ENCODE results near the gene ARHGEF12.

- no peak for TF ChIP-seq EZH2phosphoT487 (IDR thresholded peaks at IDR 0.05; ENCODE audit: low read depth)
- TF ChIP-seq CTCF (IDR thresholded peaks at IDR 0.05; ENCODE audit: low read depth, low read length): no peak
Observed at GRCh38 chr11:120420572-120420971, 84.4 kb downstream of the ARHGEF12 start.

Measured in OCI-LY3 (cell line).